22Rv1 (cell line): ENCODE data around the gene BMPR2.

Experiments
- CTCF ChIP-seq: fragments of 450-650 bp; IDR thresholded peaks from 2 replicates; pipeline ENCODE4 v1.5.1; 2017; ENCODE audit warnings: mild to moderate bottlenecking
- ZFX ChIP-seq: fragments of 450-650 bp; IDR thresholded peaks from 2 replicates; pipeline ENCODE4 v1.6.1; 2017; ENCODE audit warnings: antibody characterized with exemption, borderline replicate concordance

DNA sequence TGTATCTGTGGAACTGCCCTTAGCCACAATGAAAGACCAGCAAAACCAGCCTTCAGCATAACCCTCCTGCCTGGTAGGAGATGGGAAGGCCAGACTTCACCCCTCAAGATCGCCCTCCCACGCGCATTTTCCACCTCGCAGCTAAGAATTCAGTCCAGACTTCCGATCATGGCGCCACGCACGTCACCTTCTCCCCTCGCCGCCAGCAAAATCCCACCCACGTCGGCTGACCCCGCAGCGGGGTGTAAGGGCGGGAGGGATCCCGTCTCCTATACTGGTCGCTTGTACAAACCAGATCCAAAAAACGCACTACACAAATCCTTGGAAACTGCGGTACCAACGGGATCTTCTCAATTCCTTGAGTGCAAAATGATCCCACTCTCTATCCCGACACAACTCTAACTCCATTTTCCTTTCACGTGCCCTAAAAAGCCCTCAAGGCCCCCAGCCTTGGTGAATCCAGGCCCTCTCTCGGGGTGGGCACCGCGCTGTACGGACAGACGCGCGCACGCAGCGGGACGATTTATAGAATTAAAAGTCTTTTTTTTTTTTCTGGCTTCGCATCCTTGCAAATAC is 1.0 kb upstream of the BMPR2 start:
- no peak for TF ChIP-seq CTCF
- TF ChIP-seq ZFX = no peak
